Vagina (tissue), 2 donors: ENCODE results near the gene MARK1. TPM values are rescaled to one million over a fixed set of nuclear protein-coding genes. Genes with fewer than 3 reads are reported as not detected.

Source experiments
- DNase-seq, 2 donors: peaks; one replicate each; pipeline ENCODE4 v3.0.0-alpha.2; 2017; ENCODE audit errors: extremely low spot score in 2 of 2
- H3K27ac ChIP-seq: fragments of 200-600 bp; sonication (generic); one replicate; pipeline ENCODE4 v1.5.1; 2019
- H3K27me3 ChIP-seq: fragments of 200-600 bp; sonication (generic); one replicate; pipeline ENCODE4 v1.5.1; 2019
- H3K36me3 ChIP-seq, 2 donors: fragments of 200-600 bp; sonication (generic); one replicate each; pipeline ENCODE4 v1.5.1; 2017 to 2019
- H3K4me1 ChIP-seq: fragments of 200-600 bp; sonication (generic); one replicate; pipeline ENCODE4 v1.5.1; 2019
- H3K4me3 ChIP-seq, 2 donors: fragments of 200-600 bp; sonication (generic); 1 replicate in 1 of 2; 2 replicates in 1 of 2; pipeline ENCODE4 v1.5.1; 2016 to 2019
- H3K9me3 ChIP-seq: fragments of 200-600 bp; sonication (generic); one replicate; pipeline ENCODE4 v1.5.1; 2019
- CTCF ChIP-seq, 3 experiments: fragments of 450-650 bp in 2 of 3; fragments of 200-600 bp in 1 of 3; sonication (generic) in 1 of 3; IDR thresholded peaks; one replicate each; pipeline ENCODE4 v1.5.1; 2017 to 2019; ENCODE audit warnings: antibody characterized with exemption in 3 of 3, mild to moderate bottlenecking in 2 of 3, moderate library complexity in 2 of 3
- POLR2A ChIP-seq, 2 donors: fragments of 450-650 bp; IDR thresholded peaks; one replicate each; pipeline ENCODE4 v1.6.1; 2017; ENCODE audit warnings: antibody characterized with exemption in 2 of 2, mild to moderate bottlenecking in 2 of 2, moderate library complexity in 2 of 2
- POLR2AphosphoS5 ChIP-seq, 2 donors: sonication (generic); formaldehyde crosslinking; IDR thresholded peaks; one replicate each; pipeline ENCODE4 v1.9.0; 2017; ENCODE audit warnings: antibody characterized with exemption in 2 of 2, mild to moderate bottlenecking in 2 of 2, low read depth in 1 of 2; ENCODE audit not compliant: insufficient read depth in 1 of 2
- intact Hi-C: fragments of 100-400 bp; cut with DNase I; formaldehyde crosslinking; loops from one replicate; pipeline ENCODE4 v1.15.1; 2023
- total RNA-seq: library from RNA; depleted of rRNA; stranded (reverse); fragments of >200 nt; gene quantifications from one replicate; pipeline ENCODE4 v1.2.3, GENCODE V29; 2016

MARK1 gene
- total RNA-seq, 1 donor from 2014 or later = 13.0 TPM

GRCh38 chr1:220696226-220696862 lies 168.4 kb downstream of the MARK1 start:
- no peak overlapping the region for H3K27ac ChIP-seq
- TF ChIP-seq CTCF (IDR thresholded peaks at IDR 0.05) (no peak), POLR2AphosphoS5 (IDR thresholded peaks at IDR 0.05; ENCODE audit: insufficient read depth in 1 of 2, low read depth in 1 of 2) (no peak), POLR2A (IDR thresholded peaks at IDR 0.05) (no peak)
- no peaks in the 10 kb centered on the region for H3K9me3 ChIP-seq
- no peaks in the 10 kb centered on the region for H3K27me3 ChIP-seq
- no peak for DNase-seq
- no peaks in the 10 kb centered on the region for H3K36me3 ChIP-seq
- no peak overlapping the region for H3K4me3 ChIP-seq
- H3K4me1 ChIP-seq = peaks cover 5% of the 10 kb centered on the region
- intact Hi-C loops = no loop called here

- DNase-seq = no peak
- intact Hi-C loops = no loop called here
- H3K36me3 ChIP-seq = no peaks in the 10 kb centered on the region
Observed at GRCh38 chr1:220696863-220697231, 168.9 kb downstream of the MARK1 start.

GRCh38 chr1:220697326-220697725 lies 169.4 kb downstream of the MARK1 start:
- no peaks in the 10 kb centered on the region for H3K36me3 ChIP-seq
- H3K27me3 ChIP-seq = no peaks in the 10 kb centered on the region
- H3K4me1 ChIP-seq = peaks cover 5% of the 10 kb centered on the region
- H3K27ac ChIP-seq = no peak overlapping the region
- TF ChIP-seq CTCF (IDR thresholded peaks at IDR 0.05) (no peak), POLR2A (IDR thresholded peaks at IDR 0.05) (no peak), POLR2AphosphoS5 (IDR thresholded peaks at IDR 0.05; ENCODE audit: insufficient read depth in 1 of 2, low read depth in 1 of 2) (no peak)
- no peaks in the 10 kb centered on the region for H3K9me3 ChIP-seq
- no peak overlapping the region for H3K4me3 ChIP-seq
- intact Hi-C loops = no loop called here
- DNase-seq = no peak

More at GRCh38 chr1:220696863-220697231, 168.9 kb downstream of the MARK1 start:
- Histone ChIP-seq H3K4me1 (peaks cover 5% of the 10 kb centered on the region), H3K27me3 (no peaks in the 10 kb centered on the region), H3K27ac (no peak overlapping the region), H3K4me3 (no peak overlapping the region), H3K9me3 (no peaks in the 10 kb centered on the region)
- TF ChIP-seq POLR2AphosphoS5 (IDR thresholded peaks at IDR 0.05; ENCODE audit: insufficient read depth in 1 of 2, low read depth in 1 of 2) (no peak), CTCF (IDR thresholded peaks at IDR 0.05) (no peak), POLR2A (IDR thresholded peaks at IDR 0.05) (no peak)

GRCh38 chr1:220698607-220699016 lies 170.7 kb downstream of the MARK1 start:
- Histone ChIP-seq H3K4me1 (peaks cover 5% of the 10 kb centered on the region), H3K27ac (no peak overlapping the region), H3K36me3 (no peaks in the 10 kb centered on the region), H3K27me3 (no peaks in the 10 kb centered on the region), H3K9me3 (no peaks in the 10 kb centered on the region), H3K4me3 (no peak overlapping the region)
- no peak for DNase-seq
- intact Hi-C loops = no loop called here
- TF ChIP-seq POLR2AphosphoS5 (IDR thresholded peaks at IDR 0.05; ENCODE audit: insufficient read depth in 1 of 2, low read depth in 1 of 2) (no peak), POLR2A (IDR thresholded peaks at IDR 0.05) (no peak), CTCF (IDR thresholded peaks at IDR 0.05) (no peak)

- TF ChIP-seq POLR2A (IDR thresholded peaks at IDR 0.05) (no peak), POLR2AphosphoS5 (IDR thresholded peaks at IDR 0.05; ENCODE audit: insufficient read depth in 1 of 2, low read depth in 1 of 2) (no peak), CTCF (IDR thresholded peaks at IDR 0.05) (no peak)
- Histone ChIP-seq H3K4me3 (no peak overlapping the region), H3K9me3 (no peaks in the 10 kb centered on the region), H3K27ac (no peak overlapping the region), H3K36me3 (no peaks in the 10 kb centered on the region), H3K4me1 (peaks cover 5% of the 10 kb centered on the region), H3K27me3 (no peaks in the 10 kb centered on the region)
- DNase-seq = no peak
- intact Hi-C loops = no loop called here
Observed at GRCh38 chr1:220699044-220699443, 171.1 kb downstream of the MARK1 start.
